Natural killer cell treated with Interleukin-12 subunit alpha and Interleukin-12 subunit beta and Interleukin-15 and Interleukin-18, amount 100 ng/mL, for 72 hours (primary cell): Measurements from ENCODE around the gene TCP1. TPM values are rescaled to one million over a fixed set of nuclear protein-coding genes. Genes with fewer than 3 reads are reported as not detected.
"Not testable (repeated sequence)": the region's sequence is repeated elsewhere in the genome, so short reads cannot be mapped to it uniquely, and the experiment has no call there.

ENCODE experiments used
- ATAC-seq, 2 donors: fragments of 150-1000 bp; cut with Tn5 transposase in 1 of 2; sonication (Bioruptor Pico), chemical (Tn5 transposase) in 1 of 2; 2 replicates each; pipeline ENCODE4 v1.10.0; 2021
- DNase-seq: peaks from one replicate; pipeline ENCODE4 v3.0.0; 2022; ENCODE audit warnings: low spot score
- H3K27ac Mint-ChIP-seq, 2 donors: 1 replicate in 1 of 2; 2 replicates in 1 of 2; pipeline ENCODE4 v1.8.0; 2022; ENCODE audit warnings: mixed read lengths in 2 of 2, mild to moderate bottlenecking in 1 of 2, moderate library complexity in 1 of 2
- H3K27me3 Mint-ChIP-seq, 2 donors: 1 replicate in 1 of 2; 2 replicates in 1 of 2; pipeline ENCODE4 v1.8.0; 2022; ENCODE audit warnings: mixed read lengths in 2 of 2
- H3K36me3 Mint-ChIP-seq: one replicate; pipeline ENCODE4 v1.8.0; 2022; ENCODE audit warnings: mixed read lengths
- H3K4me1 Mint-ChIP-seq, 2 donors: 1 replicate in 1 of 2; 2 replicates in 1 of 2; pipeline ENCODE4 v1.8.0; 2022; ENCODE audit warnings: low read depth in 2 of 2, mixed read lengths in 2 of 2, mild to moderate bottlenecking in 1 of 2
- H3K4me3 Mint-ChIP-seq: one replicate; pipeline ENCODE4 v1.8.0; 2022; ENCODE audit warnings: mixed read lengths
- H3K9me3 Mint-ChIP-seq: 2 replicates; pipeline ENCODE4 v1.8.0; 2022; ENCODE audit warnings: mixed read lengths
- total RNA-seq, 2 donors: library from RNA; stranded (reverse); gene quantifications; one replicate each; pipeline ENCODE4 v1.2.3, GENCODE V29; 2022

Gene TCP1
- total RNA-seq, 2 donors from 2014 or later, result 360 to 498 TPM

GRCh38 chr6:159826004-159826403 is 36.6 kb upstream of the TCP1 start:
- Mint-ChIP-seq H3K4me3 (no peak overlapping the region), H3K9me3 (no peaks in the 10 kb centered on the region), H3K27me3 (peaks cover 0 to 3% of the 10 kb centered on the region in 2 donors), H3K27ac (no peak overlapping the region), H3K4me1 (peaks cover 0 to 16% of the 10 kb centered on the region in 2 donors), H3K36me3 (no peaks in the 10 kb centered on the region)
- DNase-seq, result no peak
- no peak for ATAC-seq

DNA sequence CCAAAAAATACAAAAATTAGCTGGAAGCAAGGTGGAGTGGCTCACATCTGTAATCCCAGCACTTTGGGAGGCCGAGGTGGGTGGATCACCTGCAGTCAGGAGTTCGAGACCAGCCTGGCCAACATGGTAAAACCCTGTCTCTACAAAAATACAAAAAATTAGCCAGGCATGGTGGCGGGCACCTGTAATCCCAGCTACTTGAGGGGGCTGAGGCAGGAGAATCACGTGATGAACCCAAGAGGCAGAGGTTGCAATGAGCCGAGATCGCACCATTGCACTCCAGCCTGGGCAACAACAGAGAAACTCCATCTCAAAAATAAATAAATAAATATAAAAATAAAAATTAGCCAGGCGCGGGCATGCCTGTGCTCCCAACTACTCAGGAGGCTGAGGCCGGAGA is 35.3 kb upstream of the TCP1 start:
- not testable (repeated sequence) for H3K27ac Mint-ChIP-seq, ATAC-seq, H3K9me3 Mint-ChIP-seq, H3K4me3 Mint-ChIP-seq, H3K27me3 Mint-ChIP-seq, DNase-seq, H3K36me3 Mint-ChIP-seq
- H3K4me1 Mint-ChIP-seq, result peaks cover 0 to 27% of the 10 kb centered on the region in 2 donors

DNA sequence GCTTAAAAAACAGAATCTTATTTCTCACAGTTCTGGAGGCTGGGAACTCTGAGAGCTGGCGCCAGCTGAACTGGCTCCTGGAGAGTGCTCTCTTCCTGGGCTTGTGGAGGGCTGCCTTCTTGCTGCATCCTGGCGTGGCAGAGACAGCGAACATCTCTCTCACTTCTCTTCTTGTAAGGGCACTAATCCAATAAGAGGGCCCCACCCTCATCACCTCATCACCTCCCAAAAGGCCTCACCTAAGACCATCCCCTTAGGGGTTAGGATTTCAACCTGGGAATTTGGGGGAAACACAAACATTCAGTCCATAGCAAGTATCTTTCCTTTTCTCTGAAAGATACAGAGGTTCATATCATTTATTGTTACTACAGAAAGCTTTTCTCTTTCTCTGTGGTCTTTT is 34.6 kb upstream of the TCP1 start:
- H3K27ac Mint-ChIP-seq, result no peak overlapping the region

DNA sequence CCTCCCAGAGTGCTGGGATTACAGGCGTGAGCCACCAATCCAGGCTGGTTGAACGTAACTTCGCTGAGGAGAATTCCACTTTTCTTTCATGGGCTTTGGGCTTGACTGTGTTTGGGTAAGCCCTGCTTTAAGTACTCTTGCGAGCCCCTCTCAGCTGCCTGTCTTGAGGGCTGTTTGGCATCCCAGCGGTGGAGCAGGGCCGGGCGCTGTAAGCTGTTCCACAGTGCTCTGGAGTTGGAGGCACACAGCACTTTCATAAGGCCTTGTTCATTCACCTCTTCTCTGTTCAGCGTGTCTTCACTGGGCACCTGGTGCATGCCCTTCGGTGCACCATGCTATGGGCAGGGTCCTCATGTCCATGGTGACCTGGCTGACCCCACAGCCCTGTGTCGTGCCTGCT is 32.3 kb upstream of the TCP1 start:
- no peak for DNase-seq

More for the DNA sequence above, 34.6 kb upstream of the TCP1 start:
- ATAC-seq, result no peak
- Mint-ChIP-seq H3K4me3 (no peak overlapping the region), H3K9me3 (no peaks in the 10 kb centered on the region), H3K27me3 (peaks cover 0 to 3% of the 10 kb centered on the region in 2 donors), H3K36me3 (no peaks in the 10 kb centered on the region), H3K4me1 (peaks cover 0 to 29% of the 10 kb centered on the region in 2 donors)
- DNase-seq, result no peak

GRCh38 chr6:159821122-159821521 is 31.7 kb upstream of the TCP1 start:
- H3K9me3 Mint-ChIP-seq, result no peaks in the 10 kb centered on the region
- H3K27me3 Mint-ChIP-seq, result peaks cover 0 to 3% of the 10 kb centered on the region in 2 donors
- peak overlapping the region in 1 of 2 donors; percentile 89 for H3K27ac Mint-ChIP-seq
- no peaks in the 10 kb centered on the region for H3K36me3 Mint-ChIP-seq
- no peak for ATAC-seq
- no peak for DNase-seq
- no peak overlapping the region for H3K4me3 Mint-ChIP-seq
- peaks cover 0 to 29% of the 10 kb centered on the region in 2 donors for H3K4me1 Mint-ChIP-seq

More for the DNA sequence above, 32.3 kb upstream of the TCP1 start:
- Mint-ChIP-seq H3K27me3 (peaks cover 0 to 3% of the 10 kb centered on the region in 2 donors), H3K4me3 (no peak overlapping the region), H3K4me1 (peaks cover 0 to 29% of the 10 kb centered on the region in 2 donors), H3K27ac (no peak overlapping the region), H3K36me3 (no peaks in the 10 kb centered on the region), H3K9me3 (no peaks in the 10 kb centered on the region)
- ATAC-seq, result no peak

GRCh38 chr6:159819932-159820640 is 30.7 kb upstream of the TCP1 start:
- no peaks in the 10 kb centered on the region for H3K36me3 Mint-ChIP-seq
- H3K4me3 Mint-ChIP-seq, result peak overlapping the region; percentile 30
- H3K9me3 Mint-ChIP-seq, result no peaks in the 10 kb centered on the region
- H3K27me3 Mint-ChIP-seq, result peaks cover 0 to 3% of the 10 kb centered on the region in 2 donors
- peaks cover 0 to 29% of the 10 kb centered on the region in 2 donors for H3K4me1 Mint-ChIP-seq
- H3K27ac Mint-ChIP-seq, result peak overlapping the region in 1 of 2 donors; percentile 89
- no peak for DNase-seq
- ATAC-seq, result peak; percentile 39 to 74

- H3K27ac Mint-ChIP-seq, result peak overlapping the region in 1 of 2 donors; percentile 89
- DNase-seq (no peak), ATAC-seq (no peak)
- H3K27me3 Mint-ChIP-seq, result peaks cover 0 to 3% of the 10 kb centered on the region in 2 donors
- no peaks in the 10 kb centered on the region for H3K36me3 Mint-ChIP-seq
- peaks cover 0 to 29% of the 10 kb centered on the region in 2 donors for H3K4me1 Mint-ChIP-seq
- H3K4me3 Mint-ChIP-seq, result peak overlapping the region; percentile 30
- H3K9me3 Mint-ChIP-seq, result no peaks in the 10 kb centered on the region
Observed at GRCh38 chr6:159819098-159819497, 29.7 kb upstream of the TCP1 start.

DNA sequence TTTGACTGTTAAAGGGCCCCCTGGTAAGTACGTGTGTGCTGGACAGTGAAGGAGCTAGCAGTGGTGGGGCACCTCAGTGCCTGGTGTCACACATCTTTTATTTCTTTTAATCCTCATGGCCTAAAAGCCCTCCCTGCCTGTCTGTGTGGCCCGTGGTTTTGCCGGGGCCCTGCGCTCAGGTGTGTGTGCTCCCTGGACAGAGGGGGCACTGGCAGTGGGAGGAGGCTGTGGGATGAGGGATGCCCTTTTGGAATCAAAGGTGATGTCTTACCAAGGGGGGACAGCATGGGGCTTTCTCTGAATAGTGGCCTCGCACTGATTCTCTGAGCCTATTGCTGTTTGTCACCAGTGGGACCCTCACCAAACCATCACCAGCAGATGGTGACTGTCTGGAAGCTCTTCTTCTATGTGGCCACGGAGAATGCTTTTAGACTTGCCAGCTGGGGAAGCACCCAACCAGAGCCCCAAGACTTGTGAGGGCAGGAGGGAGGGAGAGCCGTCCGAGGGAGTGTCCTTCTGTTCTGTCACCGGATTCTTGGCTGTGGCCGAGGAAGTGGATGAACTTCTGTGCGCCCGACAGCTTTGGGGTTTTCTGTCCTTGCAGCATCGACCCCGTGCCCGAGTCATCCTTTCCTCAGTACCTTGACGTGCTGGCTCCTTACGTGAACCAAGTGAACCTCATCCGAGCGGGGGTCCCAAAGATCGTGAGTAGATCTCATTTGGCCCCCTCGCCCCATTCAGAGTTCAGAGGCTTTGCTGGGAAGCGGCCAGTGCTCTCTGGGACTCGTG is 28.7 kb upstream of the TCP1 start:
- H3K27me3 Mint-ChIP-seq, result peaks cover 0 to 3% of the 10 kb centered on the region in 2 donors
- H3K27ac Mint-ChIP-seq, result no peak overlapping the region
- ATAC-seq, result no peak
- no peaks in the 10 kb centered on the region for H3K36me3 Mint-ChIP-seq
- no peak overlapping the region for H3K4me3 Mint-ChIP-seq
- H3K4me1 Mint-ChIP-seq, result peaks cover 0 to 28% of the 10 kb centered on the region in 2 donors
- H3K9me3 Mint-ChIP-seq, result no peaks in the 10 kb centered on the region
- DNase-seq, result no peak

DNA sequence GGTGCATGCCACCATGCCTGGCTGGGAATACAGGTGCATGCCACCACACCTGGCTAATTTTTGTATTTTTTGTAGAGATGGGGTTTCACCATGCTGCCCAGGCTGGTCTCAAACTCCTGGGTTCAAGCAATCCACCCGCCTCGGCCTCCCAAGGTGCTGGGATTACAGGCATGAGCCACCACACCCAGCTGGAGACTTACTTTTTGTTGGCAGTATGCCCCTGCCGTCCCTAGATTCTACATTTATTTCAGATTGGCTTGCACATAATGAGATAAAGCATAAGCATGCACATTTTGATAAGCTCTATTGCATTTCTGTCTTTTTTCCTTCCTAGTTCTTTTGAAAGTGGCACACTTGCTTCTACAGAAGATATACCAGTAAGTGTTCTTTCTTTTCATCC is 27.4 kb upstream of the TCP1 start:
- peaks cover 0 to 22% of the 10 kb centered on the region in 2 donors for H3K4me1 Mint-ChIP-seq
- not testable (repeated sequence) for ATAC-seq, H3K9me3 Mint-ChIP-seq, H3K27me3 Mint-ChIP-seq, H3K36me3 Mint-ChIP-seq, DNase-seq, H3K4me3 Mint-ChIP-seq, H3K27ac Mint-ChIP-seq

DNA sequence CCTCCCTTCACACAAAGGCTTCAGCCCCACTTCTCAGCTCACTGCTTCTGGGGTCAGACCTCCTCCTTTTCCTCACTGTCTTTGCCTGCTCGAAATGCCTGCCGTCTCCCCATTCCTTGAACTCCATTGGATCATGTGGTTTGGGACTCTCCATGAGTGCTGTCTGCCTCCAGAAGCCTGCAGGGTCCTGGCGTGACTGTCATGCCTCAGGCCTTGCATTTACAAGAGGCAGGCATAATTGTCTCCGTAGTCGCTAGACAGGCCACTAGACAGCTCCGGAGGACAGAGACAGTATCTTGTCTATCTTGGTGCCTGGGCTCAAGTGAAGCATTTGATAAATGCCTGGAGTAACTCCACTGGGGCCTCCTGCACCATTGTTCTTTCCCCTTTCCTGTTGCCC is 26.0 kb upstream of the TCP1 start:
- H3K27me3 Mint-ChIP-seq, result peaks cover 0 to 3% of the 10 kb centered on the region in 2 donors
- ATAC-seq, result no peak
- H3K9me3 Mint-ChIP-seq, result no peaks in the 10 kb centered on the region
- H3K4me3 Mint-ChIP-seq, result no peak overlapping the region
- no peak overlapping the region for H3K27ac Mint-ChIP-seq
- no peaks in the 10 kb centered on the region for H3K36me3 Mint-ChIP-seq
- no peak for DNase-seq
- peaks cover 0 to 12% of the 10 kb centered on the region in 2 donors for H3K4me1 Mint-ChIP-seq

- peaks cover 0 to 3% of the 10 kb centered on the region in 2 donors for H3K4me1 Mint-ChIP-seq
- no peaks in the 10 kb centered on the region for H3K36me3 Mint-ChIP-seq
- DNase-seq, result no peak
- no peak for ATAC-seq
- no peak overlapping the region for H3K27ac Mint-ChIP-seq
- H3K4me3 Mint-ChIP-seq, result no peak overlapping the region
- H3K9me3 Mint-ChIP-seq, result no peaks in the 10 kb centered on the region
- H3K27me3 Mint-ChIP-seq, result no peaks in the 10 kb centered on the region
Observed at GRCh38 chr6:159813781-159814180, 24.4 kb upstream of the TCP1 start.

DNA sequence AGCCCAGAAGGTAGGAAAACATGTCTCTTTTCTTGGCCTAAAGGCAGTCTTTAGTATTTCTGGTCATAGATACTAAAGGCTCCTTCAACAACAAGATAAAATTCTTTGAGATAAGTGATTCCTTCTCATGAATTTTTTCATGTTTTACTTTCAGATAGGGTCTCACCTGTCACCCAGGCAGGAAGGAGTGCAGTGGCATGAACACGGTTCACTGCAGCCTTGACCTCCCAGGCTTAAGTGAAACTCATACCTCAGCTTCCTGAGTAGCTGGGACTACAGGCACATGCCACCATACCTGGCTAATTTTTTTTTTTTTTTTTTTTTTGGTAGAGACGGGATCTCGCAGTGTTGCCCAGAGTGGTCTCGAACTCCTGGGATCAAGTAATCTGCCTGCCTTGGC is 19.7 kb upstream of the TCP1 start:
- Mint-ChIP-seq H3K4me3 (no peak overlapping the region), H3K9me3 (no peaks in the 10 kb centered on the region), H3K27me3 (no peaks in the 10 kb centered on the region), H3K27ac (no peak overlapping the region), H3K4me1 (peaks cover 0 to 6% of the 10 kb centered on the region in 2 donors), H3K36me3 (no peaks in the 10 kb centered on the region)
- ATAC-seq (no peak), DNase-seq (no peak)

DNA sequence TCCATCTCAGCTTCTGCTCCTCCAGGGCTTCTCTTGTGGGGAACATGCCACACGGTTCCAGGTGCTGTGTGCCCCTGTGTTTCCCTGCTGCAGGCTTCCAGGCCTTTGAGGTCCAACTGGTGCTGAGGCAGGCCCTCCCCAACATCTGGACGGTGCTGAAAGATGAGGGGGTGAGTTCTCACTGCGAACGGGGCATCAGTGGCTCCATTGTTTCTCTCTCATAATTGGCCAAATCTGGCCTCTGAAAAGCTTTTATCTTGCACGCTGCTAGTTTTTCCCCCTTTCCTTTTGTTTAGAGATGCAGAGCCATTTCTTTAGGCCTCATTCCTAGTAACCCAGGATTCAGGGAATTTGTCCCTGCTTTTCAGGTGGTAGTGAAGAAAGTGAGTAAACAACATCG is 19.2 kb upstream of the TCP1 start:
- no peak for DNase-seq
- H3K36me3 Mint-ChIP-seq, result no peaks in the 10 kb centered on the region
- ATAC-seq, result no peak
- no peaks in the 10 kb centered on the region for H3K27me3 Mint-ChIP-seq
- H3K4me3 Mint-ChIP-seq, result no peak overlapping the region
- no peak overlapping the region for H3K27ac Mint-ChIP-seq
- H3K4me1 Mint-ChIP-seq, result peaks cover 0 to 6% of the 10 kb centered on the region in 2 donors
- H3K9me3 Mint-ChIP-seq, result no peaks in the 10 kb centered on the region
